ENCODE data around the gene VPS11. TPM values are rescaled to one million over a fixed set of nuclear protein-coding genes. Genes with fewer than 3 reads are reported as not detected.

VPS11 gene
- total RNA-seq, 1 donor from 2014 or later = 34.8 TPM

- no peak for DNase-seq (ENCODE audit: extremely low spot score, unreplicated experiment)
- no peaks in the 10 kb centered on the region for H3K27me3 Mint-ChIP-seq
- peaks cover 4% of the 10 kb centered on the region for H3K36me3 Mint-ChIP-seq
Observed at GRCh38 chr11:119108146-119108856, 40.7 kb downstream of the VPS11 start.

GRCh38 chr11:119108857-119109221, 41.2 kb downstream of the VPS11 start:
- H3K9me3 Mint-ChIP-seq = no peaks in the 10 kb centered on the region
- DNase-seq (ENCODE audit: extremely low spot score, unreplicated experiment) = no peak
- H3K27ac Mint-ChIP-seq = peak overlapping the region; percentile 92
- peak overlapping the region; percentile 89 for H3K4me3 Mint-ChIP-seq
- TF ChIP-seq, protein P1, sequence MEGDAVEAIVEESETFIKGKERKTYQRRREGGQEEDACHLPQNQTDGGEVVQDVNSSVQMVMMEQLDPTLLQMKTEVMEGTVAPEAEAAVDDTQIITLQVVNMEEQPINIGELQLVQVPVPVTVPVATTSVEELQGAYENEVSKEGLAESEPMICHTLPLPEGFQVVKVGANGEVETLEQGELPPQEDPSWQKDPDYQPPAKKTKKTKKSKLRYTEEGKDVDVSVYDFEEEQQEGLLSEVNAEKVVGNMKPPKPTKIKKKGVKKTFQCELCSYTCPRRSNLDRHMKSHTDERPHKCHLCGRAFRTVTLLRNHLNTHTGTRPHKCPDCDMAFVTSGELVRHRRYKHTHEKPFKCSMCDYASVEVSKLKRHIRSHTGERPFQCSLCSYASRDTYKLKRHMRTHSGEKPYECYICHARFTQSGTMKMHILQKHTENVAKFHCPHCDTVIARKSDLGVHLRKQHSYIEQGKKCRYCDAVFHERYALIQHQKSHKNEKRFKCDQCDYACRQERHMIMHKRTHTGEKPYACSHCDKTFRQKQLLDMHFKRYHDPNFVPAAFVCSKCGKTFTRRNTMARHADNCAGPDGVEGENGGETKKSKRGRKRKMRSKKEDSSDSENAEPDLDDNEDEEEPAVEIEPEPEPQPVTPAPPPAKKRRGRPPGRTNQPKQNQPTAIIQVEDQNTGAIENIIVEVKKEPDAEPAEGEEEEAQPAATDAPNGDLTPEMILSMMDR (conservative IDR thresholded peaks at IDR 0.05) = no peak
- H3K36me3 Mint-ChIP-seq = peaks cover 4% of the 10 kb centered on the region
- no peaks in the 10 kb centered on the region for H3K27me3 Mint-ChIP-seq
- peaks cover 27% of the 10 kb centered on the region for H3K4me1 Mint-ChIP-seq (ENCODE audit: unreplicated experiment)

More at GRCh38 chr11:119108146-119108856, 40.7 kb downstream of the VPS11 start:
- H3K9me3 Mint-ChIP-seq = no peaks in the 10 kb centered on the region
- peak overlapping the region; percentile 89 for H3K4me3 Mint-ChIP-seq
- TF ChIP-seq, protein P1 (conservative IDR thresholded peaks at IDR 0.05) = no peak
- H3K27ac Mint-ChIP-seq = peak overlapping the region; percentile 92
- H3K4me1 Mint-ChIP-seq (ENCODE audit: unreplicated experiment) = peaks cover 29% of the 10 kb centered on the region

GRCh38 chr11:119109843-119110242, 42.2 kb downstream of the VPS11 start:
- Mint-ChIP-seq H3K27ac (no peak overlapping the region), H3K9me3 (no peaks in the 10 kb centered on the region), H3K27me3 (no peaks in the 10 kb centered on the region), H3K4me3 (peak overlapping the region; percentile 89), H3K4me1 (ENCODE audit: unreplicated experiment) (peaks cover 22% of the 10 kb centered on the region), H3K36me3 (peaks cover 4% of the 10 kb centered on the region)
- DNase-seq (ENCODE audit: extremely low spot score, unreplicated experiment) = no peak
- TF ChIP-seq, protein P1 (conservative IDR thresholded peaks at IDR 0.05) = no peak

GRCh38 chr11:119110439-119110838, 42.8 kb downstream of the VPS11 start:
- no peak overlapping the region for H3K4me3 Mint-ChIP-seq
- DNase-seq (ENCODE audit: extremely low spot score, unreplicated experiment) = no peak
- no peaks in the 10 kb centered on the region for H3K9me3 Mint-ChIP-seq
- H3K27ac Mint-ChIP-seq = no peak overlapping the region
- peaks cover 22% of the 10 kb centered on the region for H3K4me1 Mint-ChIP-seq (ENCODE audit: unreplicated experiment)
- peaks cover 8% of the 10 kb centered on the region for H3K36me3 Mint-ChIP-seq
- H3K27me3 Mint-ChIP-seq = no peaks in the 10 kb centered on the region
- TF ChIP-seq, protein P1 (conservative IDR thresholded peaks at IDR 0.05) = no peak

DNA sequence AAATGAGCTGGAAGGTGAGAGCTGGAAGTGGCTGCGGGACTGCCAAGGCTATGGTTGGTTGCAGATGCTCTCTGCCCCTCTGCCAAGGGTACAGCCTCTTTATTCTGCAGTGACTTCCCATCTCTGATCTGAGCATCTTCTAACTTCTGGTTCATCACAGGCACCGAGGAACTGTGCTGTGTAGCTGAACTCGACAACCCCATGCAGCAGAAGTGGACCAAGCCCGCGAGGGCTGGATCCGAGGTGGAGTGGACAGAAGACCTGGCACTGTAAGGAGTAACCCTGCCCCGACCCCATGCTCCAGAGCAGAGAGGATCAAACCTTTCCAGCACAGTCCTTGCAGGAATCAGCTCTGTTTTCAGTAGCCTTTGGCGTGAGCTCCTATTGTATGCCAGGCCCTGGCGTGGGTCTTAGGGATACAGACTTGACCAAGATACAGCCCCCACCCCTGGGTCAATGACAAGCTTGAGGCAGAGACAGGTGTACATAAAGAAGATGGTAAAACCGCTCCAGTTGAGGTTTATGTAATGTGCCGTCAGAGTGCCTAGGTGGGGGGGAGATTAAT, 43.8 kb downstream of the VPS11 start:
- no peak for DNase-seq (ENCODE audit: extremely low spot score, unreplicated experiment)
- Mint-ChIP-seq H3K27ac (no peak overlapping the region), H3K9me3 (no peaks in the 10 kb centered on the region), H3K36me3 (peaks cover 10% of the 10 kb centered on the region), H3K27me3 (no peaks in the 10 kb centered on the region), H3K4me3 (no peak overlapping the region), H3K4me1 (ENCODE audit: unreplicated experiment) (peaks cover 15% of the 10 kb centered on the region)
- TF ChIP-seq, protein P1 (conservative IDR thresholded peaks at IDR 0.05) = no peak
